ENCODE data around the gene SDC3.
A peak's percentile ranks its signal among the peaks of the same experiment; 100 is the strongest.

The SDC3 gene

GRCh38 chr1:30933874-30934252 is 25.3 kb upstream of the SDC3 start:
- Histone ChIP-seq H3K27me3 (ENCODE audit: control insufficient read depth in 1 of 2, insufficient read depth in 1 of 2, low read length in 2 of 2) (no peaks in the 10 kb centered on the region), H3K36me3 (ENCODE audit: control insufficient read depth in 1 of 2, insufficient read depth in 2 of 2, low read depth in 1 of 2, low read length in 2 of 2) (peaks cover 50 to 76% of the 10 kb centered on the region in 2 experiments), H3K18ac (ENCODE audit: low read depth in 1 of 2, low read length in 2 of 2) (no peak overlapping the region), H3K14ac (ENCODE audit: low read length in 2 of 2) (peak overlapping the region in 1 of 2 experiments; percentile 9), H2BK120ac (ENCODE audit: low read depth, low read length) (no peak overlapping the region), H3K23ac (ENCODE audit: low read length in 2 of 2) (no peak overlapping the region), H2BK5ac (ENCODE audit: low read depth, low read length, poor library complexity, severe bottlenecking) (no peak overlapping the region), H3K4me1 (ENCODE audit: control insufficient read depth, insufficient read depth, low read depth, low read length) (peaks cover 27% of the 10 kb centered on the region), H3K9ac (ENCODE audit: low read length) (no peak overlapping the region), H4K91ac (ENCODE audit: low read length) (no peak overlapping the region), H3K27ac (ENCODE audit: low read length, poor library complexity, severe bottlenecking) (peak overlapping the region; percentile 83), H3K9me3 (ENCODE audit: control insufficient read depth, low read length) (no peaks in the 10 kb centered on the region), H3K4ac (ENCODE audit: low read depth in 1 of 2, low read length in 2 of 2) (no peak overlapping the region), H3K79me1 (replicated peaks; ENCODE audit: low read length, poor library complexity, severe bottlenecking) (peaks cover 23% of the 10 kb centered on the region), H3K4me3 (ENCODE audit: insufficient read depth in 1 of 2, low read depth in 1 of 2, low read length in 2 of 2) (no peak overlapping the region), H2BK15ac (ENCODE audit: low read depth, poor library complexity, severe bottlenecking) (no peak overlapping the region), H2BK12ac (ENCODE audit: low read length in 2 of 2) (no peak overlapping the region), H4K8ac (ENCODE audit: low read length) (no peak overlapping the region), H3K4me2 (ENCODE audit: low read length, poor library complexity, severe bottlenecking) (no peak overlapping the region), H2AFZ (ENCODE audit: low read depth, low read length) (no peak overlapping the region), H2AK5ac (ENCODE audit: low read length, severe bottlenecking) (no peak overlapping the region)
- 36% methylated on average over 4 of the region's 4 CpGs for WGBS
- peak; percentile 60 for DNase-seq

GRCh38 chr1:30930631-30931173 is 22.1 kb upstream of the SDC3 start:
- Histone ChIP-seq H2BK12ac (ENCODE audit: low read length in 2 of 2) (no peak overlapping the region), H2BK120ac (ENCODE audit: low read depth, low read length) (no peak overlapping the region), H3K27me3 (ENCODE audit: control insufficient read depth in 1 of 2, insufficient read depth in 1 of 2, low read length in 2 of 2) (no peaks in the 10 kb centered on the region), H3K27ac (ENCODE audit: low read length, poor library complexity, severe bottlenecking) (no peak overlapping the region), H3K4me2 (ENCODE audit: low read length, poor library complexity, severe bottlenecking) (no peak overlapping the region), H3K4ac (ENCODE audit: low read depth in 1 of 2, low read length in 2 of 2) (no peak overlapping the region), H3K4me1 (ENCODE audit: control insufficient read depth, insufficient read depth, low read depth, low read length) (peaks cover 22% of the 10 kb centered on the region), H4K8ac (ENCODE audit: low read length) (no peak overlapping the region), H2AFZ (ENCODE audit: low read depth, low read length) (no peak overlapping the region), H3K18ac (ENCODE audit: low read depth in 1 of 2, low read length in 2 of 2) (no peak overlapping the region), H3K36me3 (ENCODE audit: control insufficient read depth in 1 of 2, insufficient read depth in 2 of 2, low read depth in 1 of 2, low read length in 2 of 2) (peaks cover 29 to 53% of the 10 kb centered on the region in 2 experiments), H3K79me1 (replicated peaks; ENCODE audit: low read length, poor library complexity, severe bottlenecking) (peaks cover 11% of the 10 kb centered on the region), H2BK5ac (ENCODE audit: low read depth, low read length, poor library complexity, severe bottlenecking) (no peak overlapping the region), H4K91ac (ENCODE audit: low read length) (no peak overlapping the region), H3K4me3 (ENCODE audit: insufficient read depth in 1 of 2, low read depth in 1 of 2, low read length in 2 of 2) (no peak overlapping the region), H3K23ac (ENCODE audit: low read length in 2 of 2) (no peak overlapping the region), H3K9ac (ENCODE audit: low read length) (no peak overlapping the region), H3K14ac (ENCODE audit: low read length in 2 of 2) (no peak overlapping the region), H2BK15ac (ENCODE audit: low read depth, poor library complexity, severe bottlenecking) (no peak overlapping the region), H3K9me3 (ENCODE audit: control insufficient read depth, low read length) (no peaks in the 10 kb centered on the region), H2AK5ac (ENCODE audit: low read length, severe bottlenecking) (no peak overlapping the region)
- no peak for DNase-seq
- WGBS: 93% methylated on average over 6 of the region's 6 CpGs

DNA sequence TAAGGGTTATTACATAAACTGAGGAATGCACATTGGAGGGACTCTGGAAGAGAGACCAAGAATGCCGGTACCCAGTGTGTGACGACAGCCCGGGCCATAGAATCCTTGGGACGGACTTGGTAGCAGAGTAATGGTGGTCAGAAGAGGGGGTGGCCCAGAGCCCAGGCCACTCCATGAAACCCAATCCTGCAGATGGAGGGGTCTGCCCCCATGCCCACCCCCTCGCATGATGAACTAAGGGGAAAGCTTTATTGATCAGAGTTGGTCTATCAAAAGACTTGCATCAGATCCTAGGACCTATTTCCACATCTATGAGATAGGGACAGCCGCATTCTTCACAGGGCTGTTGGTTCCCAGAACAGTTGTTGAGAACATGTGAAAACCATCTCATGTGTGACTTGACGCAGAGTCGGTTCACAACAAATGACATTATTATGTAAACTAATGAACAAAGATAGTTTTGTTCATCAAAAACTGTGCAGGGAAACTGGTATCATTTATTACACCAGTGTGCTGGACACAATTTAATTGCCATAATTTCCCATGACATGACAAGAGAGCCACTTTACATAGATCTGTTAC is 21.5 kb upstream of the SDC3 start:
- no peak overlapping the region for H3K14ac ChIP-seq (ENCODE audit: low read length in 2 of 2)
- peaks cover 9% of the 10 kb centered on the region for H3K79me1 ChIP-seq (replicated peaks; ENCODE audit: low read length, poor library complexity, severe bottlenecking)
- H2BK120ac ChIP-seq (ENCODE audit: low read depth, low read length): no peak overlapping the region
- H3K9ac ChIP-seq (ENCODE audit: low read length): no peak overlapping the region
- H3K23ac ChIP-seq (ENCODE audit: low read length in 2 of 2): no peak overlapping the region
- H3K18ac ChIP-seq (ENCODE audit: low read depth in 1 of 2, low read length in 2 of 2): no peak overlapping the region
- H3K27me3 ChIP-seq (ENCODE audit: control insufficient read depth in 1 of 2, insufficient read depth in 1 of 2, low read length in 2 of 2): no peaks in the 10 kb centered on the region
- no peak overlapping the region for H4K91ac ChIP-seq (ENCODE audit: low read length)
- no peak overlapping the region for H2BK12ac ChIP-seq (ENCODE audit: low read length in 2 of 2)
- no peak overlapping the region for H3K27ac ChIP-seq (ENCODE audit: low read length, poor library complexity, severe bottlenecking)
- no peak overlapping the region for H2AK5ac ChIP-seq (ENCODE audit: low read length, severe bottlenecking)
- no peak overlapping the region for H2BK15ac ChIP-seq (ENCODE audit: low read depth, poor library complexity, severe bottlenecking)
- H2AFZ ChIP-seq (ENCODE audit: low read depth, low read length): no peak overlapping the region
- H2BK5ac ChIP-seq (ENCODE audit: low read depth, low read length, poor library complexity, severe bottlenecking): no peak overlapping the region
- H3K36me3 ChIP-seq (ENCODE audit: control insufficient read depth in 1 of 2, insufficient read depth in 2 of 2, low read depth in 1 of 2, low read length in 2 of 2): peaks cover 25 to 48% of the 10 kb centered on the region in 2 experiments
- H3K9me3 ChIP-seq (ENCODE audit: control insufficient read depth, low read length): no peaks in the 10 kb centered on the region
- WGBS: 93% methylated on average over 6 of the region's 8 CpGs
- H3K4ac ChIP-seq (ENCODE audit: low read depth in 1 of 2, low read length in 2 of 2): no peak overlapping the region
- no peak overlapping the region for H4K8ac ChIP-seq (ENCODE audit: low read length)
- peaks cover 22% of the 10 kb centered on the region for H3K4me1 ChIP-seq (ENCODE audit: control insufficient read depth, insufficient read depth, low read depth, low read length)
- no peak overlapping the region for H3K4me3 ChIP-seq (ENCODE audit: insufficient read depth in 1 of 2, low read depth in 1 of 2, low read length in 2 of 2)
- DNase-seq: no peak
- H3K4me2 ChIP-seq (ENCODE audit: low read length, poor library complexity, severe bottlenecking): no peak overlapping the region

GRCh38 chr1:30929135-30929889 is 20.8 kb upstream of the SDC3 start:
- Histone ChIP-seq H3K9me3 (ENCODE audit: control insufficient read depth, low read length) (no peaks in the 10 kb centered on the region), H2BK120ac (ENCODE audit: low read depth, low read length) (no peak overlapping the region), H3K36me3 (ENCODE audit: control insufficient read depth in 1 of 2, insufficient read depth in 2 of 2, low read depth in 1 of 2, low read length in 2 of 2) (peaks cover 21 to 41% of the 10 kb centered on the region in 2 experiments), H3K23ac (ENCODE audit: low read length in 2 of 2) (no peak overlapping the region), H2AFZ (ENCODE audit: low read depth, low read length) (no peak overlapping the region), H2BK12ac (ENCODE audit: low read length in 2 of 2) (no peak overlapping the region), H2BK15ac (ENCODE audit: low read depth, poor library complexity, severe bottlenecking) (no peak overlapping the region), H3K4ac (ENCODE audit: low read depth in 1 of 2, low read length in 2 of 2) (no peak overlapping the region), H3K79me1 (replicated peaks; ENCODE audit: low read length, poor library complexity, severe bottlenecking) (peaks cover 7% of the 10 kb centered on the region), H3K4me3 (ENCODE audit: insufficient read depth in 1 of 2, low read depth in 1 of 2, low read length in 2 of 2) (no peak overlapping the region), H3K14ac (ENCODE audit: low read length in 2 of 2) (no peak overlapping the region), H3K27ac (ENCODE audit: low read length, poor library complexity, severe bottlenecking) (no peak overlapping the region), H4K8ac (ENCODE audit: low read length) (no peak overlapping the region), H3K18ac (ENCODE audit: low read depth in 1 of 2, low read length in 2 of 2) (no peak overlapping the region), H3K9ac (ENCODE audit: low read length) (peak overlapping the region; percentile 15), H3K27me3 (ENCODE audit: control insufficient read depth in 1 of 2, insufficient read depth in 1 of 2, low read length in 2 of 2) (no peaks in the 10 kb centered on the region), H3K4me2 (ENCODE audit: low read length, poor library complexity, severe bottlenecking) (no peak overlapping the region), H2AK5ac (ENCODE audit: low read length, severe bottlenecking) (no peak overlapping the region), H4K91ac (ENCODE audit: low read length) (peak overlapping the region; percentile 15), H3K4me1 (ENCODE audit: control insufficient read depth, insufficient read depth, low read depth, low read length) (peaks cover 20% of the 10 kb centered on the region), H2BK5ac (ENCODE audit: low read depth, low read length, poor library complexity, severe bottlenecking) (no peak overlapping the region)
- DNase-seq: peak; percentile 55
- 38% methylated on average over 5 of the region's 6 CpGs for WGBS

All from mesenchymal stem cell (in vitro differentiated cells and primary cell).